GM18951 (cell line): Measurements from ENCODE around the gene CFAP73.

Experiments
- POLR2A ChIP-seq: IDR thresholded peaks from 4 replicates; pipeline ENCODE4 v1.6.1; 2011; ENCODE audit warnings: mild to moderate bottlenecking; ENCODE audit not compliant: insufficient read length, insufficient read depth; ENCODE audit errors: extremely low read depth
- in situ Hi-C: fragments of 300-500 bp; cut with MboI; formaldehyde crosslinking; loops from one replicate; pipeline ENCODE4 v1.12.0; 2022; ENCODE audit warnings: low sequenced_read_pairs, mixed read lengths, inconsistent platforms; ENCODE audit not compliant: unreplicated experiment

CFAP73 gene

GRCh38 chr12:113129664-113130456, 19.7 kb upstream of the CFAP73 start:
- in situ Hi-C loops = no loop called here

GRCh38 chr12:113130457-113131135, 18.9 kb upstream of the CFAP73 start:
- no peak for TF ChIP-seq POLR2A
- in situ Hi-C loops = no loop called here

More at GRCh38 chr12:113129664-113130456, 19.7 kb upstream of the CFAP73 start:
- no peak for TF ChIP-seq POLR2A

- in situ Hi-C loops = no loop called here
- TF ChIP-seq POLR2A = no peak
Observed at GRCh38 chr12:113131556-113131955, 18.0 kb upstream of the CFAP73 start.

GRCh38 chr12:113133036-113133435, 16.5 kb upstream of the CFAP73 start:
- no peak for TF ChIP-seq POLR2A
- in situ Hi-C loops = no loop called here

GRCh38 chr12:113133666-113134065, 15.9 kb upstream of the CFAP73 start:
- in situ Hi-C loops = no loop called here
- TF ChIP-seq POLR2A = no peak

- in situ Hi-C loops = no loop called here
- TF ChIP-seq POLR2A = no peak
Observed at GRCh38 chr12:113134071-113134470, 15.5 kb upstream of the CFAP73 start.

GRCh38 chr12:113134521-113134951, 15.0 kb upstream of the CFAP73 start:
- TF ChIP-seq POLR2A = no peak
- in situ Hi-C loops = no loop called here

GRCh38 chr12:113135178-113136127, 14.1 kb upstream of the CFAP73 start, which contains the start of gene RASAL1:
Gene RASAL1, minus strand, starts transcription at chr12:113135761. Its CDS starts 299 bp downstream, at chr12:113135462.
- no peak for TF ChIP-seq POLR2A
- in situ Hi-C loops = no loop called here

- TF ChIP-seq POLR2A = no peak
- in situ Hi-C loops = no loop called here
Observed at GRCh38 chr12:113136128-113136989, 13.2 kb upstream of the CFAP73 start.

- no peak for TF ChIP-seq POLR2A
- in situ Hi-C loops = no loop called here
Observed at GRCh38 chr12:113136990-113137511, 12.5 kb upstream of the CFAP73 start.

GRCh38 chr12:113137861-113138783, 11.4 kb upstream of the CFAP73 start:
- TF ChIP-seq POLR2A = no peak
- in situ Hi-C loops = no loop called here
